ENCODE data around the gene SLC35E4. TPM values are rescaled to one million over a fixed set of nuclear protein-coding genes. Genes with fewer than 3 reads are reported as not detected.
"Not testable (repeated sequence)": the region's sequence is repeated elsewhere in the genome, so short reads cannot be mapped to it uniquely, and the experiment has no call there.

The SLC35E4 gene
- total RNA-seq, 2 donors from 2014 or later, result 3.9 to 9.5 TPM

GRCh38 chr22:30665786-30666185, 30.2 kb downstream of the SLC35E4 start:
- H3K9me3 Mint-ChIP-seq, result no peaks in the 10 kb centered on the region
- H3K36me3 Mint-ChIP-seq, result peaks cover 0 to 14% of the 10 kb centered on the region in 2 donors
- H3K27ac Mint-ChIP-seq, result no peak overlapping the region
- no peak for DNase-seq (ENCODE audit: low spot score in 2 of 2)
- ATAC-seq, result no peak

DNA sequence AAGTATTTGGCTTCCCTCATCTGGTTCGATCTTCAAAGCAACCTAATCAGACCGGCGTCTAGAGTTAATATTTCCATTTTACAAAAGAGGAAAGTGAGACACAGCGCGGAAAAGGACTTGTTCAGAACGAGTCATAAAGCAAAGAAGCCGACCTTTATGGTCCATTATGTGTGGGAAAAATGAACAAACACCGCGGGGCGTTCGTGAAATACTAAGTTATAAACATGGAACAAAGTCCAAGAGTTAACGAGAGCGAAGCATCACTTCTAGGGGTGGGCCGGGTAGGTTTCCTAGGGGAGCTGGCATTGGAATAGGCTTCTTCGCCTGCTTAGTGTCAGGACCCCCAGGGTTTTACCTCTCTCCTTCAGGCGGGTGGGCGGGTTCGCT, 31.5 kb downstream of the SLC35E4 start:
- ATAC-seq (peak; percentile 12 to 40), DNase-seq (ENCODE audit: low spot score in 2 of 2) (peak in 1 of 2 donors; percentile 9)
- H3K36me3 Mint-ChIP-seq, result peaks cover 0 to 14% of the 10 kb centered on the region in 2 donors
- peak overlapping the region in 1 of 2 donors; percentile 81 for H3K27ac Mint-ChIP-seq
- no peaks in the 10 kb centered on the region for H3K9me3 Mint-ChIP-seq

GRCh38 chr22:30667494-30668385, 32.2 kb downstream of the SLC35E4 start, which contains the start of gene DUSP18:
DUSP18 (minus strand) TSS chr22:30667875; CDS start chr22:30664003, 3,872 bp downstream.
- DNase-seq (ENCODE audit: low spot score in 2 of 2) (peak; percentile 93 to 94), ATAC-seq (peak; percentile 92 to 97)
- no peaks in the 10 kb centered on the region for H3K9me3 Mint-ChIP-seq
- peaks cover 0 to 13% of the 10 kb centered on the region in 2 donors for H3K36me3 Mint-ChIP-seq
- peak within 1 kb of the TSS; percentile 81 to 94 for H3K27ac Mint-ChIP-seq

DNA sequence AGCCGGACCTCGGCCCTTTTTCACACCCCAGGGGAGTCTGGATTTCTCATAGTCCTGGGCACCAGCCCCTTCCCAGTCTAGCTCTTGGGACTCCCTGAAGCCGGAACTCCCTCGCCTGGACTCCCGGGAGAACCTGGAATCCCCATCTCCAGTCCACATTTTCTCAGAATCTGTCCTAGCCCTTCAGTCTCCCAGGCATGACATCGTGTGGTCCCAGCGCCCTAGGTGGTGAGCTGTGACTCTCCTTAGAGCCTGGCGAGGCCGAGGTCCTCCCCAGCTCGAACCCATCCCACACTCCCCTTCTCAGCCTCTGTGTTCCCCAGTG, 32.8 kb downstream of the SLC35E4 start:
- Mint-ChIP-seq H3K36me3 (peaks cover 0 to 7% of the 10 kb centered on the region in 2 donors), H3K27ac (peak overlapping the region; percentile 33 to 77), H3K9me3 (no peaks in the 10 kb centered on the region)
- no peak for ATAC-seq
- no peak for DNase-seq (ENCODE audit: low spot score in 2 of 2)

DNA sequence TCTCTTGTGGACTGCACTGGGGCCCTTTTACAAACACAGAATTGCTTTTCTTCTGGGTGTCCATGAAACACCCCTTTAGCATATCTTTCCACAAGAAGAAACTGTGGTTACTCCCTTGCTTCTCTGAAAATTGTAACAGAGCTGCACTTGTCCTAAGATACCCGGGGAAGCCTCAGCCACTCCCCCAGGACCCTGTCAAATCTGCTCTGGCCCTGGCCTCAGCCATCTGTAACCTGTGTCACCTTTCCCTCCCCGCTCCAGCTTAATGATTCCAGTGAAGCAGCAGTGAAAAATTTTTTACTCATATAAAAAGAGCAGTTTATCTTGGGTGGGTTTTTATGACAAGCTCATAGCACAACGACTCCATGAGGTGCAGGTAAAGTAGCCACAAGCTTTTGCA, 35.5 kb downstream of the SLC35E4 start:
- no peak overlapping the region for H3K27ac Mint-ChIP-seq
- ATAC-seq (no peak), DNase-seq (ENCODE audit: low spot score in 2 of 2) (no peak)
- H3K9me3 Mint-ChIP-seq, result no peaks in the 10 kb centered on the region
- H3K36me3 Mint-ChIP-seq, result no peaks in the 10 kb centered on the region

DNA sequence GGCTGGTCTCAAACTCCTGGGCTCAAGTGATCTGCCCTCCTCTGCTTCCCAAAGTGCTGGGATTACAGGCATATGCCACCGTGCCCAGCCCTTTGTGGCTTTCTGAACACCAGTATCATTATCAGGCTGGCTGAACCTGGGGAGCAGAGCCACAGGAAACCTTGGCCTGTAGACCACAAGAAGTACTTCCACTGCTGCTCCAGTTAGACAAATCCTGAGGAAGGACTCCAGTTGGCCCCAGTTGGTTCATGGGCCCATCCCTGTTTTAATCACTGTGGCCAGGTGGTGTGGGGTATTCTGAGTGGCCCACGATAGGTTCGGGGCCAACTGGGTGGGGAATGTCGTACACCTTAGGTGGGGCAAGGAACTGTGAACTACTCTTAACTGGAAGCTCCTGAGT, 37.6 kb downstream of the SLC35E4 start:
- no peak for ATAC-seq
- Mint-ChIP-seq H3K27ac (peak overlapping the region in 1 of 2 donors; percentile 26), H3K9me3 (no peaks in the 10 kb centered on the region), H3K36me3 (no peaks in the 10 kb centered on the region)
- DNase-seq (ENCODE audit: low spot score in 2 of 2), result no peak

DNA sequence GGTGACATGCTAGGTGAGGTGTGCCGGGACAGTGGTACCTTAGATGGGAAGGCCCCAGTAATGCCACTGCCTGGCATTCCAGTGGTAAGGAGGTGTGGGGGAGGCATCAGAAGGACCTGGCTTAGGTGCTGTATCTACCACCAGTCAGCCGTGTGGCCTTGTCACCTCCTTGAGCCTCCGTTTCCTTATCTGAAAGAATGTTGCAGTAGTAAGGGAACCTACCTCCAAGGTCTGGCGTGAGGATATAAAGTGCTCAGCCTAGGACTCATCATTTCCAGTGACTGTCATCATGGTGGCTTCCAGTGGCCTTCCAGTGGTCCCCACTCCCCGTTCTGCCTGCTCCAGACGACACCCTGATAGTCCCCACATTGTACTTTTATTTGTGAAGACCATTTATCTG, 38.9 kb downstream of the SLC35E4 start:
- no peak overlapping the region for H3K27ac Mint-ChIP-seq
- H3K36me3 Mint-ChIP-seq, result no peaks in the 10 kb centered on the region
- DNase-seq (ENCODE audit: low spot score in 2 of 2), result no peak
- ATAC-seq, result no peak
- H3K9me3 Mint-ChIP-seq, result no peaks in the 10 kb centered on the region

GRCh38 chr22:30675436-30675835, 39.9 kb downstream of the SLC35E4 start:
- Mint-ChIP-seq H3K27ac (no peak overlapping the region), H3K36me3 (no peaks in the 10 kb centered on the region), H3K9me3 (no peaks in the 10 kb centered on the region)
- no peak for DNase-seq (ENCODE audit: low spot score in 2 of 2)
- no peak for ATAC-seq

GRCh38 chr22:30676565-30676964, 41.0 kb downstream of the SLC35E4 start:
- not testable (repeated sequence) for DNase-seq (ENCODE audit: low spot score in 2 of 2); H3K36me3 Mint-ChIP-seq; H3K9me3 Mint-ChIP-seq; ATAC-seq; H3K27ac Mint-ChIP-seq

GRCh38 chr22:30679895-30680690, 44.5 kb downstream of the SLC35E4 start:
- not testable (repeated sequence) for ATAC-seq; H3K27ac Mint-ChIP-seq; H3K9me3 Mint-ChIP-seq; H3K36me3 Mint-ChIP-seq; DNase-seq (ENCODE audit: low spot score in 2 of 2)

- ATAC-seq (no peak), DNase-seq (ENCODE audit: low spot score in 2 of 2) (no peak)
- Mint-ChIP-seq H3K36me3 (no peaks in the 10 kb centered on the region), H3K27ac (no peak overlapping the region), H3K9me3 (no peaks in the 10 kb centered on the region)
Observed at GRCh38 chr22:30680991-30681770, 45.6 kb downstream of the SLC35E4 start.

GRCh38 chr22:30681831-30682230, 46.2 kb downstream of the SLC35E4 start:
- DNase-seq (ENCODE audit: low spot score in 2 of 2), result no peak
- no peaks in the 10 kb centered on the region for H3K9me3 Mint-ChIP-seq
- no peak for ATAC-seq
- H3K27ac Mint-ChIP-seq, result no peak overlapping the region
- H3K36me3 Mint-ChIP-seq, result no peaks in the 10 kb centered on the region

DNA sequence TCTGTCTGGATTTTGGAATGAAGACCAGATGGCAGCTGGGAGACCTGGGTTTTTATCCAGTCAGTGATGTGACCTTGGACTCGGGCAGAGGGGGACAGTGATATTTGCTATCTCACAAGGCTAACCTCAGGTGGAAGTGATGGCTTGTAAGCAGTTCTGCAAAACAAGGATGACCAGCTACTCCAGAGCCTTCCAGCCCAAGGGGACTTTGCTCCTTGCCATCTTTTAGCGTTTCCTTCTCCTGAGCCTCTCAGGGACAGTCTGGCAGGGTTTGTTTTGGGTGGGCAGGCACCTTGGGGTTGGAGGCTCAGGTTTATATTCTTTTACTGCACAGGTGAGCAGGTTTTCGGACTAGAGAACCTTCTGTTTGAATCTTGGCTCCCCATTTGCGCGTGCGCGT, 49.6 kb downstream of the SLC35E4 start:
- ATAC-seq, result no peak

GRCh38 chr22:30687358-30687757, 51.8 kb downstream of the SLC35E4 start:
- Mint-ChIP-seq H3K36me3 (no peaks in the 10 kb centered on the region), H3K9me3 (no peaks in the 10 kb centered on the region), H3K27ac (no peak overlapping the region)
- ATAC-seq (no peak), DNase-seq (ENCODE audit: low spot score in 2 of 2) (no peak)

More for the DNA sequence above, 49.6 kb downstream of the SLC35E4 start:
- Mint-ChIP-seq H3K36me3 (no peaks in the 10 kb centered on the region), H3K27ac (no peak overlapping the region), H3K9me3 (no peaks in the 10 kb centered on the region)
- no peak for DNase-seq (ENCODE audit: low spot score in 2 of 2)

DNA sequence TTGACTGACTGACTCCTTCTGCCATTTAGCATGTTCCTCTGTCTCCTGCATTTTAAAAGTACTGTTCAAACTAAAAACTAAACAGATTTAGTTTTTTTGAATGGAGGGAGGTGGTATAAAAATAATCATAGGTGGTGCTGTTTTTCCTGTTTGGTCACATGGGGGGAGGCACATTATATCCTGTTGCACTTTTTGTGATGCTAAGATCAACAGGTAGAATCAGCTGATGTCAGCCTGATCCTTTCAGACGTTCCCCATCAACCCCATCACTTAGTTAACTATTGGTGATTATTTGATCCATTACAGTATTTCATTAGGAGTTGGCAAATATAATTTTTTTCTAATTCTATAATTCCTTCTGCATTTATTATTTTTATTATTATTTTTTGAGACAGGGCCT, 54.0 kb downstream of the SLC35E4 start:
- Mint-ChIP-seq H3K36me3 (no peaks in the 10 kb centered on the region), H3K27ac (no peak overlapping the region), H3K9me3 (no peaks in the 10 kb centered on the region)
- ATAC-seq, result no peak
- no peak for DNase-seq (ENCODE audit: low spot score in 2 of 2)

DNA sequence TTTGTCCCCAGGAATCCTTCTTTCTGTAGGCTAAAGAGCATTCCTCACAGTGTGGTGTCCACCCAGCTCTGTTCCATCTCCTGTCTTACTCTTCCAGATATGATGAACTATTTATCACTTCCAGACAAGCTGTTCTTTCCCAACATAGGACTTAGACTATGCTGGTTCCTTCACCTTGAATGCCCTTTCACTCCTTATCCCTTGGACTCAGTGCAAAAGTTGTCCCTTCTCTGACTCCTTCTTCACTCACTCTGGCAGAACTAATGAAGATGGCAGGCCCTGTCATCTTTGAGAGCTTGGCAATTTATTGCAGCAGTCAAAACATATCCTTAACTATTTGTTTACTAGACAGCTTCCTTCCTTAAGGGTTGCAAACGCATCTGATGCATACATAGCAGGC, 55.6 kb downstream of the SLC35E4 start:
- no peaks in the 10 kb centered on the region for H3K9me3 Mint-ChIP-seq
- no peaks in the 10 kb centered on the region for H3K36me3 Mint-ChIP-seq
- no peak overlapping the region for H3K27ac Mint-ChIP-seq

DNA sequence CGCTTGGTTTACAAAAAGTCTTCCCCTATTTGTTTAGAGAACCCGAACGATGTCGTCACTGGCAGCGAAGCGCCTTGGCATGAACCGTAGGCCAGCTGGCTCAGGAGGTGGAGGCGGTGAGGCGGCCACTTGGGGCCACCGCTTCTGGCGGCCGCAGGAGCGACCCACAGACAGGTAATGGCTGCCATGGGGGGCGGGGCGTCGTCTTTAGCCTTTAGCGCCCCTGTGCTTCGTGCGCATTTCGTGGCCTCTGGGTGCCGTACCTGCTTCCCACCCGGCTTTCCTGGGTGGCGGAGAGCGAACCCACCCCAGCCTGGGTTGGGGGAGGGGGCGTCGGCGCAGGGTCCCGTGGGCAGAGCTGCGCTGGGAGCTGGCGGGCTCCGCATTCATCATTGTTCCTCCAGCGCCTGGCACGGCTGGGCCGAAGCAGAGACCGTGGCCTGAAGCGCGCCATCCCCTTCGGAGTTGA, 58.6 kb downstream of the SLC35E4 start:
- Mint-ChIP-seq H3K27ac (peak overlapping the region; percentile 9 to 90), H3K9me3 (no peaks in the 10 kb centered on the region), H3K36me3 (no peaks in the 10 kb centered on the region)
- ATAC-seq (peak; percentile 80 to 82), DNase-seq (ENCODE audit: low spot score in 2 of 2) (peak; percentile 57)

More for the DNA sequence above, 55.6 kb downstream of the SLC35E4 start:
- DNase-seq (ENCODE audit: low spot score in 2 of 2), result no peak
- no peak for ATAC-seq
